Right forelimb (tissue), 1 donor: Measurements from ENCODE around the gene KDSR.

Source experiments
- DNase-seq: peaks from one replicate; pipeline ENCODE4 v3.0.0-alpha.2; 2018

The KDSR gene

GRCh38 chr18:63282793-63283192, 84.2 kb downstream of the KDSR start:
- no peak for DNase-seq
